ENCODE results near the gene DUSP5.

The DUSP5 gene

DNA sequence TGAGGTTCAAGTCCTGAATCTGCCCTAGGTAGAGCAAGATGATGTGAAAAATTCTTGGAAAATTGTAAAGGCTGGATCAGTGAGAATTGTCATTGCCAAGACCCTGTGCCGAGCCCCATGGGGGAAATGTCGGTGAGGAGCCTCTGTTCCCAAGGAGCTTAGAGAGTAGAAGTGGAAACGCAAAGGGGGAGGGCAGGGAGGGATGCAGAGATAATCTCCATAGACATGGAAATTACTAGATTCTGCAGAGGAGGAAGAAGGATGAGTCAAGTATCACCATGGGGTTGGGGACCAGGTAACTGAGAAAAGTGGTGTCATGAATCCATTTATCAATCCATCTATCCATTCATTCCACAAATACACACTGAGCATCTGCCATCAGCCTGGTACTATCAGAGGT lies 26.0 kb downstream of the DUSP5 start:
- Histone ChIP-seq H3K27ac (ENCODE audit: low read length) (no peak overlapping the region), H3F3A (ENCODE audit: insufficient read depth, low read length) (peaks cover 55% of the 10 kb centered on the region), H3K79me2 (ENCODE audit: low read length) (peaks cover 34% of the 10 kb centered on the region), H4K20me1 (ENCODE audit: insufficient read depth, low read length) (0 out of 2 replicates have a peak, but pooled peaks cover 3% of the 10 kb centered on the region), H3K9ac (ENCODE audit: low read length) (no peak overlapping the region), H3K36me3 (replicated peaks; ENCODE audit: insufficient read depth, low read length) (peaks cover 6% of the 10 kb centered on the region; the same call in 1 of the 2 replicates), H3K4me1 (ENCODE audit: low read length) (peaks cover 25% of the 10 kb centered on the region), H3K27me3 (replicated peaks; ENCODE audit: insufficient read depth, low read length) (no peaks in the 10 kb centered on the region), H3K9me3 (replicated peaks; ENCODE audit: insufficient read depth, low read length) (no peaks in the 10 kb centered on the region), H3K4me2 (ENCODE audit: low read depth, low read length) (no peak overlapping the region), H3K9me2 (replicated peaks; ENCODE audit: insufficient read depth, low read length) (no peaks in the 10 kb centered on the region), H3K4me3 (ENCODE audit: low read length) (no peak overlapping the region), H2AFZ (ENCODE audit: low read length) (no peak overlapping the region)
- no peak for DNase-seq
- no peak for TF ChIP-seq EZH2 (optimal IDR thresholded peaks at IDR 0.05; ENCODE audit: low read depth, low read length)
- TF ChIP-seq, protein P1, sequence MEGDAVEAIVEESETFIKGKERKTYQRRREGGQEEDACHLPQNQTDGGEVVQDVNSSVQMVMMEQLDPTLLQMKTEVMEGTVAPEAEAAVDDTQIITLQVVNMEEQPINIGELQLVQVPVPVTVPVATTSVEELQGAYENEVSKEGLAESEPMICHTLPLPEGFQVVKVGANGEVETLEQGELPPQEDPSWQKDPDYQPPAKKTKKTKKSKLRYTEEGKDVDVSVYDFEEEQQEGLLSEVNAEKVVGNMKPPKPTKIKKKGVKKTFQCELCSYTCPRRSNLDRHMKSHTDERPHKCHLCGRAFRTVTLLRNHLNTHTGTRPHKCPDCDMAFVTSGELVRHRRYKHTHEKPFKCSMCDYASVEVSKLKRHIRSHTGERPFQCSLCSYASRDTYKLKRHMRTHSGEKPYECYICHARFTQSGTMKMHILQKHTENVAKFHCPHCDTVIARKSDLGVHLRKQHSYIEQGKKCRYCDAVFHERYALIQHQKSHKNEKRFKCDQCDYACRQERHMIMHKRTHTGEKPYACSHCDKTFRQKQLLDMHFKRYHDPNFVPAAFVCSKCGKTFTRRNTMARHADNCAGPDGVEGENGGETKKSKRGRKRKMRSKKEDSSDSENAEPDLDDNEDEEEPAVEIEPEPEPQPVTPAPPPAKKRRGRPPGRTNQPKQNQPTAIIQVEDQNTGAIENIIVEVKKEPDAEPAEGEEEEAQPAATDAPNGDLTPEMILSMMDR (IDR thresholded peaks at IDR 0.05; ENCODE audit: low read length), result no peak
- TF ChIP-seq EZH2phosphoT487 (IDR thresholded peaks at IDR 0.05; ENCODE audit: low read length), result no peak

DNA sequence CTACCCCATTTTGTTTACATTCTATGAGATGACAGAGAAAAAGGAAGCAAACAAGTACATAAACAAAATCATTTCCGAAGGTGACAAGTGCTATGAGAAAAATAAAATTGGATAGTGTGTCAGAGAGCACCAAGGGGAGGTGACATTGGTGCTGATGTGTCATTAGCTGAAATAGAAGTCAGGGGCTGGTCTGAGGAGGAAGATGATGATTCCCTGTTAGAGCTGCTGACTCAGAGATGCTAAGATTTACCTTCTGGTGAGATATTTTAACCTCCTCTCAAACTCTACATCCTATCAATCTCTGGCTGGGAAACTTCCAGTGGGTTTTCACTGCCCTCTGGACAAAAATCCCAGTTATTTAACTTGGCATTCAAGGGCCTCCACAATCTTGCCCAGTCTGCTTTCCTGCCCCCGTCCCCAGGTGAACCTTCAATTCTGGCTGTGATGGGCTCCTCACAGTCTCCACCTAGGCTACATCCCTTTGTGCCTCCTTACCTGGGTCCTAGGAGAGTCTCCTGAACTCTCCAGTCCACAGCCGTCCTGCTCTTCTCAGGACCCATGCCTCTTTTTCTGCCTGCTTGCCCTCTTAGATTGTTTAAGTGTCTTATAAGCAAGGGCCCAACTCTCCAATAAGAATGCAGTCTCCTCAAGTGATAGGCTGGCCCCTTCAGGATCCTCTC lies 26.6 kb downstream of the DUSP5 start:
- peaks cover 30% of the 10 kb centered on the region for H3K4me1 ChIP-seq (ENCODE audit: low read length)
- peaks cover 60% of the 10 kb centered on the region for H3F3A ChIP-seq (ENCODE audit: insufficient read depth, low read length)
- H3K9me2 ChIP-seq (replicated peaks; ENCODE audit: insufficient read depth, low read length), result no peaks in the 10 kb centered on the region
- H3K27me3 ChIP-seq (replicated peaks; ENCODE audit: insufficient read depth, low read length), result no peaks in the 10 kb centered on the region
- no peak overlapping the region for H2AFZ ChIP-seq (ENCODE audit: low read length)
- no peaks in the 10 kb centered on the region for H3K9me3 ChIP-seq (replicated peaks; ENCODE audit: insufficient read depth, low read length)
- no peak overlapping the region for H3K4me2 ChIP-seq (ENCODE audit: low read depth, low read length)
- H3K79me2 ChIP-seq (ENCODE audit: low read length), result peaks cover 28% of the 10 kb centered on the region
- no peak for TF ChIP-seq EZH2phosphoT487 (IDR thresholded peaks at IDR 0.05; ENCODE audit: low read length)
- TF ChIP-seq, protein P1 (IDR thresholded peaks at IDR 0.05; ENCODE audit: low read length), result no peak
- no peak for TF ChIP-seq EZH2 (optimal IDR thresholded peaks at IDR 0.05; ENCODE audit: low read depth, low read length)
- H4K20me1 ChIP-seq (ENCODE audit: insufficient read depth, low read length), result 0 out of 2 replicates have a peak, but pooled peaks cover 3% of the 10 kb centered on the region
- peaks cover 6% of the 10 kb centered on the region; the same call in 1 of the 2 replicates for H3K36me3 ChIP-seq (replicated peaks; ENCODE audit: insufficient read depth, low read length)
- H3K4me3 ChIP-seq (ENCODE audit: low read length), result no peak overlapping the region
- no peak overlapping the region for H3K9ac ChIP-seq (ENCODE audit: low read length)
- no peak for DNase-seq
- peak overlapping the region; percentile 4; the same call in 1 of the 2 replicates for H3K27ac ChIP-seq (ENCODE audit: low read length)

DNA sequence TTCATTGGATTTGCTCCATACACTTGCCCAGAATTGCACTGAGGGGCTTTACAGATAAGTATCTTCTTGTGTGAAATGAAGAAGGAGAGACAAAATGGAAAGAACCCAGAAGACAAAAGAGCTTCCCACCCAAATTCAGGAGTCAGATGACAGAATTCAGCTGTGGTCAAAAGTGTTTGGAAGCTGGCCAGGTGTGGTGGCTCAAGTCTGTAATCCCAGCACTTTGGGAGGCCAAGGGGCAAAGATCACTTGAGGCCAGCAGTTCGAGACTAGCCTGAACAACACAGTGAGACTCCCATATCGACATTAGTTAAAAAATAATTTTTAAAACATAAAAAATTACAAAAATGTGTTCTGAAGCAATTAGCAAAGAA lies 27.1 kb downstream of the DUSP5 start:
- Histone ChIP-seq H2AFZ (ENCODE audit: low read length) (no peak overlapping the region), H3K4me3 (ENCODE audit: low read length) (no peak overlapping the region), H3K9me3 (replicated peaks; ENCODE audit: insufficient read depth, low read length) (no peaks in the 10 kb centered on the region), H3K79me2 (ENCODE audit: low read length) (peaks cover 26% of the 10 kb centered on the region), H3K9ac (ENCODE audit: low read length) (no peak overlapping the region), H3F3A (ENCODE audit: insufficient read depth, low read length) (peaks cover 65% of the 10 kb centered on the region), H3K4me1 (ENCODE audit: low read length) (peaks cover 35% of the 10 kb centered on the region), H3K4me2 (ENCODE audit: low read depth, low read length) (no peak overlapping the region), H3K9me2 (replicated peaks; ENCODE audit: insufficient read depth, low read length) (no peaks in the 10 kb centered on the region), H4K20me1 (ENCODE audit: insufficient read depth, low read length) (0 out of 2 replicates have a peak, but pooled peaks cover 3% of the 10 kb centered on the region), H3K27ac (ENCODE audit: low read length) (peak overlapping the region; percentile 4; the same call in 1 of the 2 replicates), H3K36me3 (replicated peaks; ENCODE audit: insufficient read depth, low read length) (peaks cover 6% of the 10 kb centered on the region; the same call in 1 of the 2 replicates), H3K27me3 (replicated peaks; ENCODE audit: insufficient read depth, low read length) (no peaks in the 10 kb centered on the region)
- DNase-seq, result no peak
- no peak for TF ChIP-seq EZH2 (optimal IDR thresholded peaks at IDR 0.05; ENCODE audit: low read depth, low read length)
- TF ChIP-seq EZH2phosphoT487 (IDR thresholded peaks at IDR 0.05; ENCODE audit: low read length), result no peak
- TF ChIP-seq, protein P1 (IDR thresholded peaks at IDR 0.05; ENCODE audit: low read length), result no peak
